ENCODE data around the gene CRACR2A. TPM values are rescaled to one million over a fixed set of nuclear protein-coding genes. Genes with fewer than 3 reads are reported as not detected.

CRACR2A gene
- total and polyA plus RNA-seq, 9 of the 15 experiments (the other 6 are each of a cell fraction or from before 2014, with no cell fraction given): 2.1 to 15.1 (median 10.4) TPM

- in situ Hi-C loops (cut with MboI): no loop called here
- Histone ChIP-seq H4K20me1 (replicated peaks; ENCODE audit: control insufficient read depth, insufficient read depth, low read length) (no peaks in the 10 kb centered on the region), H3K27me3 (ENCODE audit: control insufficient read depth in 2 of 2, insufficient read depth in 2 of 2, low read length in 2 of 2) (peaks cover 0 to 19% of the 10 kb centered on the region in 2 experiments; a peak in 2 of 5 replicates), H3K9ac (ENCODE audit: insufficient read depth in 1 of 2, low read depth in 2 of 2, low read length in 2 of 2) (no peak overlapping the region), H3K79me2 (ENCODE audit: control insufficient read depth, insufficient read depth, low read length) (no peaks in the 10 kb centered on the region), H3K9me3 (replicated peaks; ENCODE audit: control insufficient read depth, insufficient read depth, low read depth, low read length) (no peaks in the 10 kb centered on the region), H3K9me1 (ENCODE audit: control insufficient read depth, insufficient read depth, low read length) (no peaks in the 10 kb centered on the region), H3K27ac (ENCODE audit: extremely low read depth, low read depth, low read length) (no peak overlapping the region), H3K4me1 (replicated peaks in 1 of 2; ENCODE audit: control insufficient read depth in 2 of 2, insufficient read depth in 2 of 2, low read length in 2 of 2) (no peaks in the 10 kb centered on the region), H3K36me3 (ENCODE audit: control insufficient read depth, insufficient read depth, low read length) (no peaks in the 10 kb centered on the region), H3K4me2 (ENCODE audit: insufficient read depth, low read length) (no peak overlapping the region), H3K4me3 (no peak overlapping the region), H2AFZ (ENCODE audit: low read depth, low read length) (no peak overlapping the region)
- ATAC-seq: no peak
- TF ChIP-seq ZNF354B (CRISPR knock-in tag; IDR thresholded peaks at IDR 0.05) (no peak), CEBPZ (IDR thresholded peaks at IDR 0.05; ENCODE audit: borderline replicate concordance, low read depth, low read length) (no peak), BRCA1 (IDR thresholded peaks at IDR 0.05) (no peak), BRCA1 (CRISPR knock-in tag; IDR thresholded peaks at IDR 0.05) (no peak), ASH1L (IDR thresholded peaks at IDR 0.05; ENCODE audit: borderline replicate concordance, low read depth, partially characterized antibody) (no peak), RNF219 (CRISPR knock-in tag; IDR thresholded peaks at IDR 0.05) (no peak), CBFA2T3 (IDR thresholded peaks at IDR 0.05) (no peak), KAT2B (IDR thresholded peaks at IDR 0.05; ENCODE audit: low read depth, low read length) (no peak), SRSF9 (IDR thresholded peaks at IDR 0.05; ENCODE audit: borderline replicate concordance, low read depth, low read length) (no peak), TAF15 (IDR thresholded peaks at IDR 0.05; ENCODE audit: low read depth, low read length) (no peak), ZNF274 (IDR thresholded peaks at IDR 0.05; ENCODE audit: borderline replicate concordance, low read depth, low read length) (no peak)
- no TSS peak for BruUV-seq (replicated peaks)
- intact Hi-C loops (cut with micrococcal nuclease): no loop called here
- peak in 1 of 4 experiments; percentile 8 for DNase-seq (ENCODE audit: extremely low read depth in 1 of 4, low spot score in 3 of 4)
- 28% methylated on average over 9 of the region's 9 CpGs for WGBS (ENCODE audit: insufficient coverage, low coverage, missing lambda C conversion rate)
- ChIA-PET CTCF (ENCODE audit: low intra/inter-chr PET ratio) (no interaction called here), POLR2A (no interaction called here)
- no peak for FAIRE-seq
Measured at GRCh38 chr12:3587402-3588013, 165.4 kb downstream of the CRACR2A start.

All from K562 (cell line).